Measurements from ENCODE around the gene F11.

DNA sequence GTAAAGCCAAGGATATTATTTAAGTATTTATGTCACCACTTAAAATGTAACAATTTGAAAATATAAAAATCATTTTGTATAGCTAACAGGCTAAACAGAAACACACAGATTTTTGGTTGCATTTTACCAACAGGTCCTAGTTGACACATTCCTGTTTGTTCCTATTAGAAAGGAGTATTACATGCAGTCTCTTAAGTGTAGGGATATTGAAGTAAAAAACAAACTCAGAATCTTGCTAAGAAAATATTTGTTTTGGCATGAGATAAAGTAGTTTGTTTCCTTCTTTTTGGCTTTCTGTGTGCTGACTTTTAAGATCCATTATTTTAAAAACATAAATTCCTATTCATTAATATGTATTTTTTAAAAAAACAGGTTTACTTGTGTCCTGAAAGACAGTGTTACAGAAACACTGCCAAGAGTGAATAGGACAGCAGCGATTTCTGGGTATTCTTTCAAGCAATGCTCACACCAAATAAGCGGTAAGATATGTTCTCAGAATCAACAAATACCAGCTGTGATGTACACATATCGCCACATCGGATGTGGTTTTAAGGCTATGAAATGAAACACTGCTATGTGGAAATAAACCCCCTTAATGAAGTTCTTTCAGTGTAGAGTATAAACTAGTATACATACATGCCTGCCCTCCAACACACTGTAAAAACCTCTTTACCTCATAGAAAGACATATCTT lies 6.9 kb downstream of the F11 start:
- TF ChIP-seq EZH2 (IDR thresholded peaks at IDR 0.05; ENCODE audit: borderline replicate concordance, insufficient read depth, low read depth, low read length, poor library complexity, severe bottlenecking): no peak
- TF ChIP-seq, protein P1, sequence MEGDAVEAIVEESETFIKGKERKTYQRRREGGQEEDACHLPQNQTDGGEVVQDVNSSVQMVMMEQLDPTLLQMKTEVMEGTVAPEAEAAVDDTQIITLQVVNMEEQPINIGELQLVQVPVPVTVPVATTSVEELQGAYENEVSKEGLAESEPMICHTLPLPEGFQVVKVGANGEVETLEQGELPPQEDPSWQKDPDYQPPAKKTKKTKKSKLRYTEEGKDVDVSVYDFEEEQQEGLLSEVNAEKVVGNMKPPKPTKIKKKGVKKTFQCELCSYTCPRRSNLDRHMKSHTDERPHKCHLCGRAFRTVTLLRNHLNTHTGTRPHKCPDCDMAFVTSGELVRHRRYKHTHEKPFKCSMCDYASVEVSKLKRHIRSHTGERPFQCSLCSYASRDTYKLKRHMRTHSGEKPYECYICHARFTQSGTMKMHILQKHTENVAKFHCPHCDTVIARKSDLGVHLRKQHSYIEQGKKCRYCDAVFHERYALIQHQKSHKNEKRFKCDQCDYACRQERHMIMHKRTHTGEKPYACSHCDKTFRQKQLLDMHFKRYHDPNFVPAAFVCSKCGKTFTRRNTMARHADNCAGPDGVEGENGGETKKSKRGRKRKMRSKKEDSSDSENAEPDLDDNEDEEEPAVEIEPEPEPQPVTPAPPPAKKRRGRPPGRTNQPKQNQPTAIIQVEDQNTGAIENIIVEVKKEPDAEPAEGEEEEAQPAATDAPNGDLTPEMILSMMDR (IDR thresholded peaks at IDR 0.05): no peak
